ENCODE results near the gene CNKSR1. TPM values are rescaled to one million over a fixed set of nuclear protein-coding genes. Genes with fewer than 3 reads are reported as not detected.

CNKSR1 gene
- total and polyA plus RNA-seq, 10 donors = 0.68 to 5.5 (median 2.3) TPM

- Histone ChIP-seq H3K4me1 (no peaks in the 10 kb centered on the region), H3K4me3 (no peak overlapping the region), H3K9me3 (no peaks in the 10 kb centered on the region), H3K36me3 (no peaks in the 10 kb centered on the region), H3K27me3 (replicated peaks in 1 of 7) (no peaks in the 10 kb centered on the region), H3K27ac (no peak overlapping the region)
- TF ChIP-seq CTCF (IDR thresholded peaks at IDR 0.05 in 8 of 11, conservative IDR thresholded peaks at IDR 0.05 in 3 of 11) (no peak), POLR2A (IDR thresholded peaks at IDR 0.05) (no peak), POLR2AphosphoS5 (IDR thresholded peaks at IDR 0.05) (no peak)
- 83 to 97% (median 87%) methylated on average over 7 of the region's 7 CpGs for WGBS, 5 donors
- intact Hi-C loops (cut with DNase I; ENCODE audit: low total_unique reads) = no loop called here
- no peak for DNase-seq
Measured at GRCh38 chr1:26184086-26184485, 6.8 kb downstream of the CNKSR1 start.

GRCh38 chr1:26184883-26185282 is 7.6 kb downstream of the CNKSR1 start:
- intact Hi-C loops (cut with DNase I; ENCODE audit: low total_unique reads) = no loop called here
- TF ChIP-seq CTCF (IDR thresholded peaks at IDR 0.05 in 8 of 11, conservative IDR thresholded peaks at IDR 0.05 in 3 of 11) = no peak
- no peak for TF ChIP-seq POLR2AphosphoS5 (IDR thresholded peaks at IDR 0.05)
- TF ChIP-seq POLR2A (IDR thresholded peaks at IDR 0.05) = no peak
- DNase-seq = no peak
- H3K27me3 ChIP-seq (replicated peaks in 1 of 7) = no peaks in the 10 kb centered on the region
- no peaks in the 10 kb centered on the region for H3K9me3 ChIP-seq
- no peak overlapping the region for H3K27ac ChIP-seq
- no peak overlapping the region for H3K4me3 ChIP-seq
- no peaks in the 10 kb centered on the region for H3K36me3 ChIP-seq
- H3K4me1 ChIP-seq = no peaks in the 10 kb centered on the region
- WGBS, 5 donors = 92 to 95% (median 93%) methylated on average over 13 to 21 of the region's 21 CpGs

- Histone ChIP-seq H3K27me3 (replicated peaks in 1 of 7) (no peaks in the 10 kb centered on the region), H3K4me1 (no peaks in the 10 kb centered on the region), H3K36me3 (no peaks in the 10 kb centered on the region), H3K27ac (no peak overlapping the region), H3K4me3 (no peak overlapping the region), H3K9me3 (no peaks in the 10 kb centered on the region)
- TF ChIP-seq POLR2AphosphoS5 (IDR thresholded peaks at IDR 0.05) = no peak
- no peak for TF ChIP-seq CTCF (IDR thresholded peaks at IDR 0.05 in 8 of 11, conservative IDR thresholded peaks at IDR 0.05 in 3 of 11)
- no peak for TF ChIP-seq POLR2A (IDR thresholded peaks at IDR 0.05)
- no peak for DNase-seq
- 91 to 98% (median 95%) methylated on average over 6 of the region's 6 CpGs for WGBS, 5 donors
- intact Hi-C loops (cut with DNase I; ENCODE audit: low total_unique reads) = no loop called here
Measured at GRCh38 chr1:26187882-26188281, 10.6 kb downstream of the CNKSR1 start.

GRCh38 chr1:26188477-26188876 is 11.2 kb downstream of the CNKSR1 start:
- TF ChIP-seq POLR2A (IDR thresholded peaks at IDR 0.05) (no peak), CTCF (IDR thresholded peaks at IDR 0.05 in 8 of 11, conservative IDR thresholded peaks at IDR 0.05 in 3 of 11) (no peak), POLR2AphosphoS5 (IDR thresholded peaks at IDR 0.05) (no peak)
- H3K27me3 ChIP-seq (replicated peaks in 1 of 7) = no peaks in the 10 kb centered on the region
- WGBS, 5 donors = 91 to 98% (median 93%) methylated on average over 6 to 8 of the region's 8 CpGs
- no peak for DNase-seq
- H3K27ac ChIP-seq = no peak overlapping the region
- no peaks in the 10 kb centered on the region for H3K9me3 ChIP-seq
- H3K36me3 ChIP-seq = no peaks in the 10 kb centered on the region
- H3K4me3 ChIP-seq = no peak overlapping the region
- no peaks in the 10 kb centered on the region for H3K4me1 ChIP-seq
- intact Hi-C loops (cut with DNase I; ENCODE audit: low total_unique reads) = no loop called here
